Heart left ventricle (tissue), 16 donors: ENCODE results near the gene EFS. TPM values are rescaled to one million over a fixed set of nuclear protein-coding genes. Genes with fewer than 3 reads are reported as not detected.

Source experiments
- ATAC-seq, 4 donors: fragments of 200-7000 bp; cut with Tn5 transposase; one replicate each; pipeline ENCODE4 v1.9.1; 2020 to 2022; ENCODE audit warnings: moderate library complexity in 4 of 4, mild to moderate bottlenecking in 3 of 4, moderate number of reproducible peaks in 1 of 4
- DNase-seq, 5 donors: peaks; one replicate each; pipeline ENCODE4 v3.0.0-alpha.2; 2020
- H3K27ac ChIP-seq, 12 donors: fragments of 200-600 bp; sonication (generic) in 4 of 12; one replicate each; pipeline versions ENCODE4 v1.5.0 to v1.8.0; 2016 to 2022; ENCODE audit warnings: mild to moderate bottlenecking in 2 of 12
- H3K27me3 ChIP-seq, 9 donors: fragments of 200-600 bp; sonication (generic) in 2 of 9; one replicate each; pipeline versions ENCODE4 v1.5.1 to v1.8.0; 2016 to 2022; ENCODE audit warnings: mild to moderate bottlenecking in 3 of 9
- H3K36me3 ChIP-seq, 9 donors: fragments of 200-600 bp; sonication (generic) in 2 of 9; one replicate each; pipeline versions ENCODE4 v1.5.0 to v1.8.0; 2018 to 2022; ENCODE audit warnings: mild to moderate bottlenecking in 2 of 9
- H3K4me1 ChIP-seq, 12 donors: fragments of 200-600 bp; sonication (generic) in 4 of 12; one replicate each; pipeline versions ENCODE4 v1.5.0 to v1.8.0; 2016 to 2022; ENCODE audit warnings: mild to moderate bottlenecking in 3 of 12
- H3K4me3 ChIP-seq, 12 donors: fragments of 200-600 bp; sonication (generic) in 4 of 12; one replicate each; pipeline versions ENCODE4 v1.5.0 to v1.8.0; 2017 to 2022; ENCODE audit warnings: mild to moderate bottlenecking in 9 of 12, moderate library complexity in 4 of 12
- H3K9me3 ChIP-seq, 12 donors: fragments of 200-600 bp; sonication (generic) in 4 of 12; one replicate each; pipeline versions ENCODE4 v1.5.0 to v1.8.0; 2016 to 2022; ENCODE audit warnings: mild to moderate bottlenecking in 1 of 12
- POLR2A ChIP-seq, 2 donors: fragments of 450-650 bp; IDR thresholded peaks; one replicate each; pipeline ENCODE4 v1.6.1; 2017; ENCODE audit warnings: antibody characterized with exemption in 2 of 2, mild to moderate bottlenecking in 2 of 2, moderate library complexity in 2 of 2
- WGBS, 4 donors: extraction: QIAGEN DNeasy Blood & Tissue Kit in 2 of 4; methylation state at CpG; one replicate each; pipeline versions ENCODE4 v1.1.5 to v1.1.7; 2013 to 2018; 5-methylcytosine and 5-hydroxymethylcytosine counted together
- intact Hi-C, 10 donors: fragments of 100-400 bp; cut with DNase I; formaldehyde crosslinking; loops; one replicate each; pipeline versions ENCODE4 v1.11.1 to v1.14.2; 2022
- polyA plus RNA-seq, 2 donors: library from polyadenylated mRNA; stranded (reverse); fragments of 200-250 nt; gene quantifications; one replicate each; pipeline ENCODE4 v1.2.3, GENCODE V29; 2013
- total RNA-seq, 9 donors: library from RNA; depleted of rRNA in 2 of 9; stranded (reverse); fragments of >200 nt in 2 of 9; fragmentation: NEBNext Ultra II Directional in 3 of 9; extraction: Animal tissue kit (Norgen Biotek cat#: 25700) in 3 of 9; gene quantifications; one replicate each; pipeline versions ENCODE4 v1.1.0 to v1.2.4, GENCODE V29; 2016 to 2023
- TF ChIP-seq, protein P1 (sequence below), 12 donors: fragments of 200-600 bp; sonication (generic) in 4 of 12; IDR thresholded peaks; one replicate each; pipeline versions ENCODE4 v1.5.0 to v1.8.0; 2018 to 2022; ENCODE audit warnings: antibody characterized with exemption in 12 of 12, mild to moderate bottlenecking in 5 of 12
- donor health status: ischemic (EF 13 %, LVEDD 7.1; RV severe dilation, severe dysfunction).
- donor health status: healthy with polysubstance abuse.
- donor health status: DM: no; HTN: yes; CAD: no.
- donor health status: DM: no; HTN: no; CAD: no.
- donor health status: ischemic (EF 25% LVEDD 6.9; RV normal size, moderate dysfunction).
- donor health status: ischemic (EF 25% LVEDD 5.7; RV mildly dilated, moderate dysfunction).
- donor health status: healthy.
- donor health status: DM: yes; HTN: yes; CAD: no.
- donor health status: ischemic (EF 35%, LVEDD 5.7; RV mildly dilated, moderate dysfunction).
- donor health status: nonischemic (EF 11% LVEDD 7.7; RV severe dilation, severe dysfunction).
- donor health status: DM: yes; HTN: yes; CAD: no.
- donor health status: PGD.
- donor health status: ischemic (EF 29% LVEDD 5.4; RV normal size, mild dysfunction).
- donor health status: nonischemic (EF 23%, LVEDD 6.1; RV moderate dilation, normal function).

The EFS gene
- total and polyA plus RNA-seq, 11 donors, result 1.4 to 5.0 (median 2.3) TPM

DNA sequence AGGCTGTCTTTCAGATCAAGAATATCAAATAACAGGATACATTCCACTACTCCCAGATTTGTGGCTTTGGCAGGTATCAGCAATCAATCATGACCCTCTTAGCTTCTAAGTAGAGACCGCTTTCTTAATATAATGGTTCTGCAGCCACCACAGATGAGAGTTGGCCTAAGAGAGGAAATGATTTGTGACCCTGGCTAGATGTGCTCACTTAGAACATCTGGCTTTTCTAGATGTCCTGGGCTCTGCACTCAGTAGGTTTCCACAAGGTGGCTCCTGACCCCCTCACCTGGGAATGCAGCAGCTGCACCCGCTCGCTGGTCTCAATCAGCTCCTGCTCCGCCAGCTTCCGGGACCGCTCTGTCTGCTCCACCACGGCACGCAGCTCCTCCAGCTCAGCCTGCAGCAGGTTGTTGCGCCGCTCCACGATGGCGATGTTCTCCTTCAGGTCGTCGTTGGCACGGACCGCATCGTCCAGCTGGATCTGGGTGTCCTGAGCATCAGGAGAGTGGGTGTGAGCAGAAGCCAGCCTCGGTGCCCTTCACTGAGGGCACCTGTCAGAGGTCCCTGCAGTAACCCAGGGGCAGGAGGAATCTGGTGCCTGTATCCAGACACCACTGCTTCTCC, 20.8 kb upstream of the EFS start:
- intact Hi-C loops, result loop anchor here in 2 of 10 donors (10.0 kb wide), 2 partner anchors 59 to 121 kb away; no protein-coding TSS in a partner anchor
- DNase-seq (no peak), ATAC-seq (no peak)
- Histone ChIP-seq H3K36me3 (peaks cover 0 to 95% (median 65%) of the 10 kb centered on the region in 9 donors), H3K4me1 (peaks cover 0 to 4% (median 0%) of the 10 kb centered on the region in 12 donors), H3K27me3 (no peaks in the 10 kb centered on the region), H3K9me3 (no peaks in the 10 kb centered on the region), H3K27ac (no peak overlapping the region), H3K4me3 (no peak overlapping the region)
- WGBS, 4 donors, result 78 to 88% (median 81%) methylated on average over 1 to 18 of the region's 18 CpGs
- no peak for TF ChIP-seq POLR2A (IDR thresholded peaks at IDR 0.05)
- TF ChIP-seq, protein P1, sequence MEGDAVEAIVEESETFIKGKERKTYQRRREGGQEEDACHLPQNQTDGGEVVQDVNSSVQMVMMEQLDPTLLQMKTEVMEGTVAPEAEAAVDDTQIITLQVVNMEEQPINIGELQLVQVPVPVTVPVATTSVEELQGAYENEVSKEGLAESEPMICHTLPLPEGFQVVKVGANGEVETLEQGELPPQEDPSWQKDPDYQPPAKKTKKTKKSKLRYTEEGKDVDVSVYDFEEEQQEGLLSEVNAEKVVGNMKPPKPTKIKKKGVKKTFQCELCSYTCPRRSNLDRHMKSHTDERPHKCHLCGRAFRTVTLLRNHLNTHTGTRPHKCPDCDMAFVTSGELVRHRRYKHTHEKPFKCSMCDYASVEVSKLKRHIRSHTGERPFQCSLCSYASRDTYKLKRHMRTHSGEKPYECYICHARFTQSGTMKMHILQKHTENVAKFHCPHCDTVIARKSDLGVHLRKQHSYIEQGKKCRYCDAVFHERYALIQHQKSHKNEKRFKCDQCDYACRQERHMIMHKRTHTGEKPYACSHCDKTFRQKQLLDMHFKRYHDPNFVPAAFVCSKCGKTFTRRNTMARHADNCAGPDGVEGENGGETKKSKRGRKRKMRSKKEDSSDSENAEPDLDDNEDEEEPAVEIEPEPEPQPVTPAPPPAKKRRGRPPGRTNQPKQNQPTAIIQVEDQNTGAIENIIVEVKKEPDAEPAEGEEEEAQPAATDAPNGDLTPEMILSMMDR (IDR thresholded peaks at IDR 0.05), result no peak

DNA sequence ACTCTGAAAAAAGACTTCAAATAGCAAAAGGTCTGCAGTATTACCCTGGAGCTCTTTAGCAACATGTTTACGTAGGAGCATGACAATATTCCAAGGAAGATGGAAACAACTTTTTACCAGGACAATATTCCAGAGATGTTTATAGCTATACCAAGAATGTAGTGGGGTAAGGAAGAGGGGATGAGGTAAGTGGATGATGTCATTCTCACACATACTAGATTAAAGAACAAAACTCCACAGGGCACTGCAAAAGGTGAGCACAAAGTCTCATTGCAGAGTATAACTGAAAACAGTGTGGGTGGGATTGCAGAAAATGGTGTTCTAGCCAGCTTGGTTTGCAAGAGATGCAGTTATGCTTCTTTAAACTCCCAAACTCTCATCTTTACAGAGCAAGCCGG, 20.3 kb upstream of the EFS start:
- Histone ChIP-seq H3K4me1 (peaks cover 0 to 9% (median 0%) of the 10 kb centered on the region in 12 donors), H3K9me3 (no peaks in the 10 kb centered on the region), H3K27me3 (no peaks in the 10 kb centered on the region), H3K27ac (no peak overlapping the region), H3K4me3 (no peak overlapping the region), H3K36me3 (peaks cover 0 to 93% (median 61%) of the 10 kb centered on the region in 9 donors)
- DNase-seq (no peak), ATAC-seq (no peak)
- TF ChIP-seq POLR2A (IDR thresholded peaks at IDR 0.05), result no peak
- TF ChIP-seq, protein P1 (IDR thresholded peaks at IDR 0.05), result no peak
- intact Hi-C loops, result loop anchor here in 2 of 10 donors (10.0 kb wide), 2 partner anchors 60 to 120 kb away; no protein-coding TSS in a partner anchor
- 73 to 86% (median 80%) methylated on average over 2 of the region's 2 CpGs for WGBS, 4 donors

DNA sequence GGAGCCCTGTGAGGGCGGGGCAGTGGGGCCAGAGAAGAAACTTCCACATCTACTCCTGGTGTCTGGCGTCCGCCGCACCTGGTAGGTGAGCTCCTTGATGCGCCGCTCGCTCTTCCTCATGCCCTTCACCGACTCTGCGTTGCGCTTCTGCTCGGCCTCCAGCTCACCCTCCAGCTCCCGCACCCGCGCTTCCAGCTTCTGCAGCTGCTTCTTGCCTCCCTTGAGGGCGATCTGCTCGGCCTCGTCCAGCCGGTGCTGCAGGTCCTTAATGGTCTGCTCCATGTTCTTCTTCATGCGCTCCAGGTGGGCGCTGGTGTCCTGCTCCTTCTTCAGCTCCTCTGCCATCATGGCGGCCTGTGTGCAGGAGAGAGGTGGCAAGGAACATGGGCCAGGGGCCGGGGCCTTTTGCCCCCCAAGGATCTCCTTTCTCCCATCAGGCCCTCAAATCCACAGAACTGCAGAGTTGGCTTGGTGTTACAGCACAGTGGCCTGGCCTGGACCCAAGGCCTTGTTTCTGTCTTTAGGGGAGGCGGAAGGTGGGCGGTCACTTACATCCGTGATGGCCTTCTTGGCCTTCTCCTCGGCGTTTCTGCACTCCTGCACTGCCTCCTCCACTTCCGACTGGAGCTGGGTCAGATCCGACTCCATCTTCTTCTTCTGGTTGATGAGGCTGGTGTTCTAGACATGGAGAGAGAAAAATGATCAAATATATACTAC, 19.6 kb upstream of the EFS start:
- no peak for DNase-seq
- Histone ChIP-seq H3K9me3 (no peaks in the 10 kb centered on the region), H3K36me3 (peaks cover 0 to 90% (median 58%) of the 10 kb centered on the region in 9 donors), H3K4me3 (no peak overlapping the region), H3K27me3 (no peaks in the 10 kb centered on the region), H3K27ac (no peak overlapping the region), H3K4me1 (peaks cover 0 to 13% (median 0%) of the 10 kb centered on the region in 12 donors)
- ATAC-seq, result no peak
- WGBS, 4 donors, result 76 to 85% (median 82%) methylated on average over 29 of the region's 29 CpGs
- TF ChIP-seq, protein P1 (IDR thresholded peaks at IDR 0.05), result no peak
- TF ChIP-seq POLR2A (IDR thresholded peaks at IDR 0.05), result no peak
- intact Hi-C loops, result loop anchor here in 7 of 10 donors (5.0 to 10.0 kb wide), 6 partner anchors 57 to 120 kb away; no protein-coding TSS in a partner anchor
